KOPT-K1 (cell line): ENCODE data around the gene MGAT4A.

Experiments used
- H3K27ac ChIP-seq: fragments of 200-600 bp; sonication (generic); 2 replicates; pipeline ENCODE4 v1.5.1; 2016; ENCODE audit warnings: antibody characterized with exemption, mild to moderate bottlenecking, low read depth, low read length; ENCODE audit not compliant: poor library complexity, severe bottlenecking
- H3K36me3 ChIP-seq: fragments of 200-600 bp; sonication (generic); 2 replicates; pipeline ENCODE4 v1.5.1; 2017; ENCODE audit warnings: antibody characterized with exemption, mild to moderate bottlenecking, low read length, moderate library complexity; ENCODE audit not compliant: insufficient read depth
- H3K9me3 ChIP-seq: fragments of 200-600 bp; sonication (generic); 2 replicates; pipeline ENCODE4 v1.5.1; 2017; ENCODE audit warnings: antibody characterized with exemption, low read length, mild to moderate bottlenecking; ENCODE audit not compliant: insufficient read depth, poor library complexity, severe bottlenecking

The MGAT4A gene

GRCh38 chr2:98582523-98582922 is 148.4 kb downstream of the MGAT4A start:
- H3K9me3 ChIP-seq, result no peaks in the 10 kb centered on the region
- H3K27ac ChIP-seq, result no peak overlapping the region
- H3K36me3 ChIP-seq, result peaks cover 87% of the 10 kb centered on the region

- Histone ChIP-seq H3K36me3 (peaks cover 87% of the 10 kb centered on the region), H3K9me3 (no peaks in the 10 kb centered on the region), H3K27ac (no peak overlapping the region)
Observed at GRCh38 chr2:98580656-98581284, 150.2 kb downstream of the MGAT4A start.

- Histone ChIP-seq H3K27ac (no peak overlapping the region), H3K9me3 (no peaks in the 10 kb centered on the region), H3K36me3 (peaks cover 95% of the 10 kb centered on the region)
Observed at GRCh38 chr2:98579926-98580325, 151.0 kb downstream of the MGAT4A start.

- no peaks in the 10 kb centered on the region for H3K9me3 ChIP-seq
- peaks cover 97% of the 10 kb centered on the region for H3K36me3 ChIP-seq
- no peak overlapping the region for H3K27ac ChIP-seq
Observed at GRCh38 chr2:98578231-98578630, 152.7 kb downstream of the MGAT4A start.

GRCh38 chr2:98577313-98577712 is 153.6 kb downstream of the MGAT4A start:
- H3K9me3 ChIP-seq, result no peaks in the 10 kb centered on the region
- peaks cover 99% of the 10 kb centered on the region for H3K36me3 ChIP-seq
- no peak overlapping the region for H3K27ac ChIP-seq

GRCh38 chr2:98576666-98577312 is 154.1 kb downstream of the MGAT4A start:
- peaks cover 99% of the 10 kb centered on the region for H3K36me3 ChIP-seq
- no peaks in the 10 kb centered on the region for H3K9me3 ChIP-seq
- no peak overlapping the region for H3K27ac ChIP-seq

GRCh38 chr2:98573426-98573825 is 157.5 kb downstream of the MGAT4A start:
- Histone ChIP-seq H3K9me3 (no peaks in the 10 kb centered on the region), H3K36me3 (peaks cover 99% of the 10 kb centered on the region)

GRCh38 chr2:98572676-98573075 is 158.3 kb downstream of the MGAT4A start:
- no peak overlapping the region for H3K27ac ChIP-seq
- no peaks in the 10 kb centered on the region for H3K9me3 ChIP-seq
- peaks cover 99% of the 10 kb centered on the region for H3K36me3 ChIP-seq

More at GRCh38 chr2:98573426-98573825, 157.5 kb downstream of the MGAT4A start:
- H3K27ac ChIP-seq, result no peak overlapping the region

- peaks cover 99% of the 10 kb centered on the region for H3K36me3 ChIP-seq
- no peak overlapping the region for H3K27ac ChIP-seq
Observed at GRCh38 chr2:98572211-98572610, 158.7 kb downstream of the MGAT4A start.

GRCh38 chr2:98571796-98572195 is 159.1 kb downstream of the MGAT4A start:
- H3K9me3 ChIP-seq, result no peaks in the 10 kb centered on the region
- peaks cover 99% of the 10 kb centered on the region for H3K36me3 ChIP-seq
- no peak overlapping the region for H3K27ac ChIP-seq

More at GRCh38 chr2:98572211-98572610, 158.7 kb downstream of the MGAT4A start:
- no peaks in the 10 kb centered on the region for H3K9me3 ChIP-seq

- H3K36me3 ChIP-seq, result peaks cover 99% of the 10 kb centered on the region
- H3K9me3 ChIP-seq, result no peaks in the 10 kb centered on the region
Observed at GRCh38 chr2:98571121-98571701, 159.7 kb downstream of the MGAT4A start.

GRCh38 chr2:98570356-98570755 is 160.6 kb downstream of the MGAT4A start:
- Histone ChIP-seq H3K36me3 (peaks cover 99% of the 10 kb centered on the region), H3K27ac (no peak overlapping the region), H3K9me3 (no peaks in the 10 kb centered on the region)

More at GRCh38 chr2:98571121-98571701, 159.7 kb downstream of the MGAT4A start:
- no peak overlapping the region for H3K27ac ChIP-seq

- no peak overlapping the region for H3K27ac ChIP-seq
- H3K36me3 ChIP-seq, result peaks cover 95% of the 10 kb centered on the region
- no peaks in the 10 kb centered on the region for H3K9me3 ChIP-seq
Observed at GRCh38 chr2:98569915-98570314, 161.0 kb downstream of the MGAT4A start.

GRCh38 chr2:98569197-98569793 is 161.6 kb downstream of the MGAT4A start:
- H3K36me3 ChIP-seq, result peaks cover 95% of the 10 kb centered on the region
- H3K9me3 ChIP-seq, result no peaks in the 10 kb centered on the region
- no peak overlapping the region for H3K27ac ChIP-seq
